Measurements from ENCODE around the gene PHF11.

The PHF11 gene

GRCh38 chr13:49553888-49554287 is 58.1 kb downstream of the PHF11 start:
- H3K27ac ChIP-seq, result no peak overlapping the region
- no peaks in the 10 kb centered on the region for H3K9me3 ChIP-seq
- no peaks in the 10 kb centered on the region for H3K27me3 ChIP-seq
- DNase-seq, result no peak
- TF ChIP-seq CTCF (IDR thresholded peaks at IDR 0.05), result no peak
- intact Hi-C loops (cut with DNase I; ENCODE audit: low total_unique reads), result loop anchor here (10.0 kb wide), 1 partner anchor 51 kb away; no protein-coding TSS in a partner anchor
- H3K4me3 ChIP-seq, result no peak overlapping the region
- H3K4me1 ChIP-seq, result no peaks in the 10 kb centered on the region
- H3K36me3 ChIP-seq, result peaks cover 37 to 94% (median 41%) of the 10 kb centered on the region in 3 donors

- no peaks in the 10 kb centered on the region for H3K9me3 ChIP-seq
- no peak overlapping the region for H3K27ac ChIP-seq
- TF ChIP-seq CTCF (IDR thresholded peaks at IDR 0.05), result no peak
- H3K4me1 ChIP-seq, result no peaks in the 10 kb centered on the region
- peaks cover 37 to 93% (median 43%) of the 10 kb centered on the region in 3 donors for H3K36me3 ChIP-seq
- no peak overlapping the region for H3K4me3 ChIP-seq
- H3K27me3 ChIP-seq, result no peaks in the 10 kb centered on the region
- no peak for DNase-seq
- intact Hi-C loops (cut with DNase I; ENCODE audit: low total_unique reads), result loop anchor here (10.0 kb wide), 1 partner anchor 50 kb away; no protein-coding TSS in a partner anchor
Observed at GRCh38 chr13:49554387-49554786, 58.6 kb downstream of the PHF11 start.

- intact Hi-C loops (cut with DNase I; ENCODE audit: low total_unique reads), result loop anchor here (10.0 kb wide), 1 partner anchor 46 kb away; no protein-coding TSS in a partner anchor
- Histone ChIP-seq H3K4me1 (no peaks in the 10 kb centered on the region), H3K27ac (no peak overlapping the region), H3K27me3 (no peaks in the 10 kb centered on the region), H3K36me3 (peaks cover 25 to 54% (median 40%) of the 10 kb centered on the region in 3 donors), H3K9me3 (no peaks in the 10 kb centered on the region), H3K4me3 (no peak overlapping the region)
- no peak for DNase-seq
- TF ChIP-seq CTCF (IDR thresholded peaks at IDR 0.05), result no peak
Observed at GRCh38 chr13:49559006-49559405, 63.3 kb downstream of the PHF11 start.

GRCh38 chr13:49560270-49561061 is 64.7 kb downstream of the PHF11 start:
- no peaks in the 10 kb centered on the region for H3K4me1 ChIP-seq
- no peak for DNase-seq
- intact Hi-C loops (cut with DNase I; ENCODE audit: low total_unique reads), result no loop called here
- no peaks in the 10 kb centered on the region for H3K27me3 ChIP-seq
- peaks cover 23 to 45% (median 38%) of the 10 kb centered on the region in 3 donors for H3K36me3 ChIP-seq
- TF ChIP-seq CTCF (IDR thresholded peaks at IDR 0.05), result peak in 1 of 2 experiments; percentile 15
- no peak overlapping the region for H3K4me3 ChIP-seq
- H3K9me3 ChIP-seq, result no peaks in the 10 kb centered on the region
- H3K27ac ChIP-seq, result no peak overlapping the region

DNA sequence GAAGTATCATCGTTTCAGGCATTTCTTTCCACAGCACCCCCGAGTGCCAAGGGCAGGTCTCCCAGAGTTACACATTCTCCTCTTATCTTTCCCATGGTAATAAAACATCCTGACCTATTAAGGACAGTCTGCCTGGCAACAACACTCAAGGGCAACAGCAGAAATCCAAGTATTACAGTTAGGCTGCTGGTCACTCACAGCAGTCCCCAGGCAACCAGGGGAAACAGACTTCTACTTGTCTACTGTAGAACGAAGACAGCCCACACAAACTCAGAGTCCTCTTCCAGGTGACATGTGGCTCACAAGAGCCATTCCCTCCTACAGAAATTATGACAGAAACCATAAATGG is 65.3 kb downstream of the PHF11 start:
- Histone ChIP-seq H3K4me1 (no peaks in the 10 kb centered on the region), H3K27ac (no peak overlapping the region), H3K4me3 (no peak overlapping the region), H3K27me3 (no peaks in the 10 kb centered on the region), H3K9me3 (no peaks in the 10 kb centered on the region), H3K36me3 (peaks cover 22 to 45% (median 39%) of the 10 kb centered on the region in 3 donors)
- no peak for TF ChIP-seq CTCF (IDR thresholded peaks at IDR 0.05)
- DNase-seq, result no peak
- intact Hi-C loops (cut with DNase I; ENCODE audit: low total_unique reads), result no loop called here

All from tibial artery (tissue), 4 donors.